ENCODE measurements around the gene IHH. TPM values are rescaled to one million over a fixed set of nuclear protein-coding genes. Genes with fewer than 3 reads are reported as not detected.
A peak's percentile ranks its signal among the peaks of the same experiment; 100 is the strongest.

Gene IHH
- total and polyA plus RNA-seq, 2 experiments from 2014 or later = 23.0 to 36.3 TPM

- Histone ChIP-seq H3K9me3 (ENCODE audit: low read depth) (no peaks in the 10 kb centered on the region), H3K36me3 (replicated peaks; ENCODE audit: insufficient read depth, low read depth) (peaks cover 7% of the 10 kb centered on the region), H3K27ac (peak overlapping the region; percentile 70), H3K4me1 (ENCODE audit: insufficient read depth) (peaks cover 25% of the 10 kb centered on the region), H3K27me3 (no peaks in the 10 kb centered on the region), H3K4me2 (no peak overlapping the region), H3K9me2 (replicated peaks; ENCODE audit: insufficient read depth) (no peaks in the 10 kb centered on the region), H3K79me2 (peaks cover 7% of the 10 kb centered on the region), H4K20me1 (ENCODE audit: insufficient read depth, poor library complexity, severe bottlenecking) (no peaks in the 10 kb centered on the region), H3K4me3 (no peak overlapping the region), H2AFZ (no peak overlapping the region)
- peak; percentile 57 for DNase-seq (ENCODE audit: low spot score)
- WGBS (ENCODE audit: low lambda C conversion rate, missing lambda C conversion rate) = 73% methylated on average over 2 of the region's 2 CpGs
- TF ChIP-seq CTCF (IDR thresholded peaks at IDR 0.05; ENCODE audit: poor library complexity) = no peak
- no peak for TF ChIP-seq EZH2phosphoT487 (IDR thresholded peaks at IDR 0.05; ENCODE audit: low read depth, severe bottlenecking, unreplicated experiment)
These were observed 18.7 kb upstream of the IHH start for GRCh38 chr2:219079417-219079816.

GRCh38 chr2:219078951-219079350 lies 18.2 kb upstream of the IHH start:
- Histone ChIP-seq H3K79me2 (peaks cover 7% of the 10 kb centered on the region), H3K36me3 (replicated peaks; ENCODE audit: insufficient read depth, low read depth) (peaks cover 7% of the 10 kb centered on the region), H3K9me2 (replicated peaks; ENCODE audit: insufficient read depth) (no peaks in the 10 kb centered on the region), H3K4me3 (no peak overlapping the region), H3K4me1 (ENCODE audit: insufficient read depth) (peaks cover 26% of the 10 kb centered on the region), H2AFZ (no peak overlapping the region), H3K4me2 (no peak overlapping the region), H4K20me1 (ENCODE audit: insufficient read depth, poor library complexity, severe bottlenecking) (no peaks in the 10 kb centered on the region), H3K27ac (peak overlapping the region; percentile 70), H3K9me3 (ENCODE audit: low read depth) (no peaks in the 10 kb centered on the region), H3K27me3 (no peaks in the 10 kb centered on the region)
- TF ChIP-seq CTCF (IDR thresholded peaks at IDR 0.05; ENCODE audit: poor library complexity) (no peak), EZH2phosphoT487 (IDR thresholded peaks at IDR 0.05; ENCODE audit: low read depth, severe bottlenecking, unreplicated experiment) (no peak), EZH2 (IDR thresholded peaks at IDR 0.05; ENCODE audit: borderline replicate concordance) (no peak)
- WGBS (ENCODE audit: low lambda C conversion rate, missing lambda C conversion rate) = 85% methylated on average over 4 of the region's 4 CpGs
- no peak for DNase-seq (ENCODE audit: low spot score)

GRCh38 chr2:219078126-219078525 lies 17.4 kb upstream of the IHH start:
- TF ChIP-seq EZH2phosphoT487 (IDR thresholded peaks at IDR 0.05; ENCODE audit: low read depth, severe bottlenecking, unreplicated experiment) = no peak
- 87% methylated on average over 3 of the region's 3 CpGs for WGBS (ENCODE audit: low lambda C conversion rate, missing lambda C conversion rate)
- no peaks in the 10 kb centered on the region for H3K9me2 ChIP-seq (replicated peaks; ENCODE audit: insufficient read depth)

GRCh38 chr2:219076253-219076652 lies 15.5 kb upstream of the IHH start:
- Histone ChIP-seq H3K4me1 (ENCODE audit: insufficient read depth) (peaks cover 32% of the 10 kb centered on the region), H3K79me2 (peaks cover 7% of the 10 kb centered on the region)

More at GRCh38 chr2:219078126-219078525, 17.4 kb upstream of the IHH start:
- Histone ChIP-seq H3K27ac (no peak overlapping the region), H2AFZ (no peak overlapping the region), H3K4me3 (no peak overlapping the region), H4K20me1 (ENCODE audit: insufficient read depth, poor library complexity, severe bottlenecking) (no peaks in the 10 kb centered on the region), H3K27me3 (no peaks in the 10 kb centered on the region), H3K36me3 (replicated peaks; ENCODE audit: insufficient read depth, low read depth) (peaks cover 7% of the 10 kb centered on the region), H3K79me2 (peaks cover 7% of the 10 kb centered on the region), H3K9me3 (ENCODE audit: low read depth) (no peaks in the 10 kb centered on the region), H3K4me1 (ENCODE audit: insufficient read depth) (peaks cover 33% of the 10 kb centered on the region), H3K4me2 (no peak overlapping the region)
- DNase-seq (ENCODE audit: low spot score) = no peak

More at GRCh38 chr2:219076253-219076652, 15.5 kb upstream of the IHH start:
- Histone ChIP-seq H3K4me3 (no peak overlapping the region), H3K4me2 (no peak overlapping the region), H3K27ac (no peak overlapping the region), H2AFZ (no peak overlapping the region), H3K9me3 (ENCODE audit: low read depth) (no peaks in the 10 kb centered on the region), H4K20me1 (ENCODE audit: insufficient read depth, poor library complexity, severe bottlenecking) (no peaks in the 10 kb centered on the region), H3K27me3 (no peaks in the 10 kb centered on the region), H3K9me2 (replicated peaks; ENCODE audit: insufficient read depth) (no peaks in the 10 kb centered on the region), H3K36me3 (replicated peaks; ENCODE audit: insufficient read depth, low read depth) (peaks cover 7% of the 10 kb centered on the region)
- 100% methylated on average over 3 of the region's 3 CpGs for WGBS (ENCODE audit: low lambda C conversion rate, missing lambda C conversion rate)
- no peak for DNase-seq (ENCODE audit: low spot score)
- TF ChIP-seq EZH2 (IDR thresholded peaks at IDR 0.05; ENCODE audit: borderline replicate concordance) (no peak), CTCF (IDR thresholded peaks at IDR 0.05; ENCODE audit: poor library complexity) (no peak), EZH2phosphoT487 (IDR thresholded peaks at IDR 0.05; ENCODE audit: low read depth, severe bottlenecking, unreplicated experiment) (no peak)
